ENCODE data around the gene HIVEP1. TPM values are rescaled to one million over a fixed set of nuclear protein-coding genes. Genes with fewer than 3 reads are reported as not detected.

Gene HIVEP1
- total RNA-seq, 2 donors from 2014 or later, result 33.6 to 35.1 TPM

DNA sequence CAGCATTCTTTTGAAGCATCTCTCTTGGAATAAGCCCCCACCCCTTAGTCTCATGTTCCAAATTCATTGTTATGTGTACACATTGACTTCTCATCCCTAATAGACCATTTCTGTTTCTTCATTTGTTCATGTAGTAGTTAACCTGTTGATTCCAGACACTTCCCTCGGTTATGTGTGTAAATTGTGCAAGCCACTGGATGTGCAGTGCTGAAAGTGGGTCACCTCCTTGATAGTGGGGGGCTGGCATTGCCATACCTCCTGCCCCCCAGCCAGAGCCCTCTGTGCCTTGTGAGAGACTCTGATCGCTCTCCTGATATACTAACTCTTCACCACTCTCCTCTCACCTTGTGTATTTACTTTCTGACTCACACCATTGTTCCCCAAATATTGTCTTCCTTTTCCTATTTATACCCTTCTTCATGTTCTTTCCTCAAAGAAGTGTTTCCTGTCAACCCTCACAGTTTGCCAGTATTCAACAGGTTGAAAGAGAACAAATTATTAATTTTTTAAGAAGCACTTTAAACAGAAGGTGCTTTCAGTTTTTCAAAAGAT lies 59.0 kb downstream of the HIVEP1 start:
- no peak for DNase-seq
- Histone ChIP-seq H3K9me3 (ENCODE audit: control insufficient read depth, low read length) (no peaks in the 10 kb centered on the region), H3K4me3 (ENCODE audit: low read length) (peak overlapping the region; percentile 41), H3K27me3 (ENCODE audit: control insufficient read depth, insufficient read depth, low read length, poor library complexity, severe bottlenecking) (no peaks in the 10 kb centered on the region), H3K36me3 (ENCODE audit: control insufficient read depth, insufficient read depth, low read length) (no peaks in the 10 kb centered on the region), H3K4me1 (ENCODE audit: control insufficient read depth, insufficient read depth, low read length) (peaks cover 3% of the 10 kb centered on the region), H3K27ac (ENCODE audit: low read depth, low read length) (no peak overlapping the region), H3K9ac (ENCODE audit: extremely low read depth, low read length, poor library complexity, severe bottlenecking) (no peak overlapping the region)
- TF ChIP-seq, protein P1, sequence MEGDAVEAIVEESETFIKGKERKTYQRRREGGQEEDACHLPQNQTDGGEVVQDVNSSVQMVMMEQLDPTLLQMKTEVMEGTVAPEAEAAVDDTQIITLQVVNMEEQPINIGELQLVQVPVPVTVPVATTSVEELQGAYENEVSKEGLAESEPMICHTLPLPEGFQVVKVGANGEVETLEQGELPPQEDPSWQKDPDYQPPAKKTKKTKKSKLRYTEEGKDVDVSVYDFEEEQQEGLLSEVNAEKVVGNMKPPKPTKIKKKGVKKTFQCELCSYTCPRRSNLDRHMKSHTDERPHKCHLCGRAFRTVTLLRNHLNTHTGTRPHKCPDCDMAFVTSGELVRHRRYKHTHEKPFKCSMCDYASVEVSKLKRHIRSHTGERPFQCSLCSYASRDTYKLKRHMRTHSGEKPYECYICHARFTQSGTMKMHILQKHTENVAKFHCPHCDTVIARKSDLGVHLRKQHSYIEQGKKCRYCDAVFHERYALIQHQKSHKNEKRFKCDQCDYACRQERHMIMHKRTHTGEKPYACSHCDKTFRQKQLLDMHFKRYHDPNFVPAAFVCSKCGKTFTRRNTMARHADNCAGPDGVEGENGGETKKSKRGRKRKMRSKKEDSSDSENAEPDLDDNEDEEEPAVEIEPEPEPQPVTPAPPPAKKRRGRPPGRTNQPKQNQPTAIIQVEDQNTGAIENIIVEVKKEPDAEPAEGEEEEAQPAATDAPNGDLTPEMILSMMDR (conservative IDR thresholded peaks at IDR 0.05), result no peak
- H3K4me1 Mint-ChIP-seq, result peaks cover 10% of the 10 kb centered on the region
- peak overlapping the region; percentile 11 for H3K27ac Mint-ChIP-seq
- H3K9me3 Mint-ChIP-seq, result no peaks in the 10 kb centered on the region
- WGBS, 2 experiments (ENCODE audit: insufficient coverage in 1 of 2, insufficient read length in 1 of 2), result 81 to 85% methylated on average over 2 of the region's 2 CpGs
- no peaks in the 10 kb centered on the region for H3K36me3 Mint-ChIP-seq (ENCODE audit: low read depth)
- no peaks in the 10 kb centered on the region for H3K27me3 Mint-ChIP-seq (ENCODE audit: insufficient read depth)
- H3K4me3 Mint-ChIP-seq, result no peak overlapping the region

GRCh38 chr6:12075067-12075563 lies 63.0 kb downstream of the HIVEP1 start:
- 84 to 94% methylated on average over 4 to 9 of the region's 9 CpGs for WGBS, 2 experiments (ENCODE audit: insufficient coverage in 1 of 2, insufficient read length in 1 of 2)
- Mint-ChIP-seq H3K4me1 (peaks cover 10% of the 10 kb centered on the region), H3K27me3 (ENCODE audit: insufficient read depth) (no peaks in the 10 kb centered on the region), H3K9me3 (no peaks in the 10 kb centered on the region), H3K4me3 (no peak overlapping the region), H3K36me3 (ENCODE audit: low read depth) (peaks cover 3% of the 10 kb centered on the region), H3K27ac (no peak overlapping the region)
- DNase-seq, result no peak
- Histone ChIP-seq H3K27me3 (ENCODE audit: control insufficient read depth, insufficient read depth, low read length, poor library complexity, severe bottlenecking) (no peaks in the 10 kb centered on the region), H3K9ac (ENCODE audit: extremely low read depth, low read length, poor library complexity, severe bottlenecking) (no peak overlapping the region), H3K36me3 (ENCODE audit: control insufficient read depth, insufficient read depth, low read length) (no peaks in the 10 kb centered on the region), H3K4me3 (ENCODE audit: low read length) (no peak overlapping the region), H3K4me1 (ENCODE audit: control insufficient read depth, insufficient read depth, low read length) (peaks cover 3% of the 10 kb centered on the region), H3K27ac (ENCODE audit: low read depth, low read length) (no peak overlapping the region), H3K9me3 (ENCODE audit: control insufficient read depth, low read length) (no peaks in the 10 kb centered on the region)
- TF ChIP-seq, protein P1 (conservative IDR thresholded peaks at IDR 0.05), result peak; percentile 58

DNA sequence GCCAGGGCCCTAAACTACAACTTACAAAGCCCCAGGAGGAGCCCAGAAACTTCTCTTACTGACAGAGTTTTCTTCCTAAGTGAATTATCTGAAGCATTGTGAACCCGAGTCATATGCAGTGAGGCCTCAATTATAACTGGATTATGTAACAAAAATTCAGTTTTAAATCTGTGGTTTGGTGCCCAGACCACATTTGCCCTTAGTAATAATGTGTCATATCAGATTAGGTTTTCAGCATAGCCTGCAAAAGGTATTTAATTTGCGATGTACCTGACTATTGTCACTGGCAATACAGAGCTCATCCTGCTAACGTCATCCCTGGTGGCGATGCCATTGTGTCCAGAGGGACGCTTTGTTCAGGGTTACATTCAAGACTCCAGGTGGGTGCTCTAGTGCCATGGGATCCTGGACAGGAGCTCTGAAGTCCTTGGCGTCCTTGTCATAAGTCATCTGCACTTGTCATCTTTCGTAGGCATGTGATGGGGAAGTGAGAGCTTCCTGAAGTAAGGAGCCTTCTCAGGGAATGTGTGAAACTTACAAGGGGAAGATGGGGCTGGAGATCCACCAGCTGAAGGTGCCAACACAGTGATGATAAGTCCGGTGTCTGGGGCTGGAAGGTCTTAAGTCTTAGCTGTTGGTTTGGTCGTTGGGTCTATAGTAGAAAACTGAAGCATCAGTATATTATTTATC lies 65.1 kb downstream of the HIVEP1 start:
- Histone ChIP-seq H3K9me3 (ENCODE audit: control insufficient read depth, low read length) (no peaks in the 10 kb centered on the region), H3K27ac (ENCODE audit: low read depth, low read length) (no peak overlapping the region), H3K4me3 (ENCODE audit: low read length) (no peak overlapping the region), H3K27me3 (ENCODE audit: control insufficient read depth, insufficient read depth, low read length, poor library complexity, severe bottlenecking) (no peaks in the 10 kb centered on the region), H3K36me3 (ENCODE audit: control insufficient read depth, insufficient read depth, low read length) (no peaks in the 10 kb centered on the region), H3K4me1 (ENCODE audit: control insufficient read depth, insufficient read depth, low read length) (no peaks in the 10 kb centered on the region), H3K9ac (ENCODE audit: extremely low read depth, low read length, poor library complexity, severe bottlenecking) (no peak overlapping the region)
- no peak overlapping the region for H3K27ac Mint-ChIP-seq
- DNase-seq, result no peak
- WGBS, 2 experiments (ENCODE audit: insufficient coverage in 1 of 2, insufficient read length in 1 of 2), result 96 to 98% methylated on average over 5 to 9 of the region's 9 CpGs
- no peak overlapping the region for H3K4me3 Mint-ChIP-seq
- peaks cover 3% of the 10 kb centered on the region for H3K36me3 Mint-ChIP-seq (ENCODE audit: low read depth)
- TF ChIP-seq, protein P1 (conservative IDR thresholded peaks at IDR 0.05), result no peak
- no peaks in the 10 kb centered on the region for H3K9me3 Mint-ChIP-seq
- H3K4me1 Mint-ChIP-seq, result peaks cover 14% of the 10 kb centered on the region
- H3K27me3 Mint-ChIP-seq (ENCODE audit: insufficient read depth), result no peaks in the 10 kb centered on the region

Measured in endodermal cell (in vitro differentiated cells).